IPS DF 19.7 (cell line): ENCODE measurements around the gene ACVR2B.
A peak's percentile ranks its signal among the peaks of the same experiment; 100 is the strongest.

Source experiments
- DNase-seq: peaks from one replicate; pipeline ENCODE4 v3.0.0-alpha.2; 2013; ENCODE audit warnings: low read depth, low spot score

Gene ACVR2B

GRCh38 chr3:38487323-38487722 is 33.6 kb downstream of the ACVR2B start:
- no peak for DNase-seq

GRCh38 chr3:38488949-38489348 is 35.3 kb downstream of the ACVR2B start:
- no peak for DNase-seq

- DNase-seq: no peak
Observed at GRCh38 chr3:38489766-38490165, 36.1 kb downstream of the ACVR2B start.

GRCh38 chr3:38490281-38491030 is 36.8 kb downstream of the ACVR2B start:
- no peak for DNase-seq

GRCh38 chr3:38491215-38491614 is 37.5 kb downstream of the ACVR2B start:
- DNase-seq: no peak

- no peak for DNase-seq
Observed at GRCh38 chr3:38493031-38493430, 39.3 kb downstream of the ACVR2B start.

- peak; percentile 54 for DNase-seq
Observed at GRCh38 chr3:38496131-38496910, 42.6 kb downstream of the ACVR2B start, which contains the start of gene EXOG. EXOG (plus strand) TSS chr3:38496340; CDS start chr3:38496368, 28 bp downstream.

GRCh38 chr3:38497031-38497430 is 43.3 kb downstream of the ACVR2B start:
- no peak for DNase-seq

- no peak for DNase-seq
Observed at GRCh38 chr3:38500688-38501417, 47.2 kb downstream of the ACVR2B start.

GRCh38 chr3:38507120-38507519 is 53.4 kb downstream of the ACVR2B start:
- no peak for DNase-seq

- no peak for DNase-seq
Observed at GRCh38 chr3:38509732-38510131, 56.0 kb downstream of the ACVR2B start.

GRCh38 chr3:38510631-38511030 is 56.9 kb downstream of the ACVR2B start:
- no peak for DNase-seq

GRCh38 chr3:38511546-38511945 is 57.9 kb downstream of the ACVR2B start:
- DNase-seq: no peak

- no peak for DNase-seq
Observed at GRCh38 chr3:38515367-38515766, 61.7 kb downstream of the ACVR2B start.

- no peak for DNase-seq
Observed at GRCh38 chr3:38516669-38517068, 63.0 kb downstream of the ACVR2B start.

GRCh38 chr3:38519000-38519399 is 65.3 kb downstream of the ACVR2B start:
- DNase-seq: no peak

- peak; percentile 20 for DNase-seq
Observed at GRCh38 chr3:38519651-38520050, 66.0 kb downstream of the ACVR2B start.

- peak; percentile 64 for DNase-seq
Observed at GRCh38 chr3:38521391-38521987, 67.8 kb downstream of the ACVR2B start.

- no peak for DNase-seq
Observed at GRCh38 chr3:38522002-38522401, 68.3 kb downstream of the ACVR2B start.

- DNase-seq: no peak
Observed at GRCh38 chr3:38524141-38524739, 70.5 kb downstream of the ACVR2B start.

GRCh38 chr3:38526792-38527191 is 73.1 kb downstream of the ACVR2B start:
- DNase-seq: no peak
